Activated B cell treated with CpG ODN at 0.5 μM for 24 hours (primary cell): ENCODE measurements around the gene PPP1R1C. TPM values are rescaled to one million over a fixed set of nuclear protein-coding genes. Genes with fewer than 3 reads are reported as not detected.

Experiments used
- ATAC-seq: fragments of 200-7000 bp; cut with Tn5 transposase; one replicate; pipeline ENCODE4 v1.10.0; 2021; ENCODE audit warnings: low read depth, mild to moderate bottlenecking, moderate library complexity
- CTCF ChIA-PET: fragments of 350-600 bp; sonication (Branson Sonifier 250); formaldehyde crosslinking; loops from one replicate; lab custom pipeline; 2021; ENCODE audit warnings: antibody characterized with exemption; lab: Charles Lee
- POLR2A ChIA-PET: fragments of 350-600 bp; sonication (Branson Sonifier 250); formaldehyde crosslinking; loops from one replicate; lab custom pipeline; 2021; ENCODE audit warnings: antibody characterized with exemption; lab: Charles Lee
- DNase-seq: peaks from one replicate; pipeline ENCODE4 v3.0.0; 2022
- H3K27ac Mint-ChIP-seq: one replicate; pipeline ENCODE4 v1.8.0; 2020; ENCODE audit warnings: mixed read lengths
- H3K27me3 Mint-ChIP-seq: one replicate; pipeline ENCODE4 v1.8.0; 2021; ENCODE audit warnings: mixed read lengths
- H3K36me3 Mint-ChIP-seq: one replicate; pipeline ENCODE4 v1.8.0; 2021; ENCODE audit warnings: low read depth, mixed read lengths
- H3K4me1 Mint-ChIP-seq: one replicate; pipeline ENCODE4 v1.8.0; 2021; ENCODE audit warnings: mixed read lengths
- H3K4me3 Mint-ChIP-seq: one replicate; pipeline ENCODE4 v1.8.0; 2020; ENCODE audit warnings: mild to moderate bottlenecking, mixed read lengths
- H3K9me3 Mint-ChIP-seq: one replicate; pipeline ENCODE4 v1.8.0; 2020; ENCODE audit warnings: mixed read lengths
- intact Hi-C: fragments of 100-400 bp; cut with micrococcal nuclease; formaldehyde crosslinking; loops from one replicate; pipeline ENCODE4 v1.15.1; 2024
- total RNA-seq: library from RNA; stranded (reverse); gene quantifications from 2 replicates; pipeline ENCODE4 v1.2.3, GENCODE V29; 2022
- TF ChIP-seq, protein P1 (sequence below): fragments of 200-600 bp; IDR thresholded peaks from one replicate; pipeline ENCODE4 v1.8.0; 2022; ENCODE audit warnings: antibody characterized with exemption, mild to moderate bottlenecking

PPP1R1C gene
- total RNA-seq, 1 donor from 2014 or later, result not detected

GRCh38 chr2:182047544-182047943 lies 61.9 kb downstream of the PPP1R1C start:
- intact Hi-C loops, result no loop called here
- DNase-seq (no peak), ATAC-seq (no peak)
- TF ChIP-seq, protein P1, sequence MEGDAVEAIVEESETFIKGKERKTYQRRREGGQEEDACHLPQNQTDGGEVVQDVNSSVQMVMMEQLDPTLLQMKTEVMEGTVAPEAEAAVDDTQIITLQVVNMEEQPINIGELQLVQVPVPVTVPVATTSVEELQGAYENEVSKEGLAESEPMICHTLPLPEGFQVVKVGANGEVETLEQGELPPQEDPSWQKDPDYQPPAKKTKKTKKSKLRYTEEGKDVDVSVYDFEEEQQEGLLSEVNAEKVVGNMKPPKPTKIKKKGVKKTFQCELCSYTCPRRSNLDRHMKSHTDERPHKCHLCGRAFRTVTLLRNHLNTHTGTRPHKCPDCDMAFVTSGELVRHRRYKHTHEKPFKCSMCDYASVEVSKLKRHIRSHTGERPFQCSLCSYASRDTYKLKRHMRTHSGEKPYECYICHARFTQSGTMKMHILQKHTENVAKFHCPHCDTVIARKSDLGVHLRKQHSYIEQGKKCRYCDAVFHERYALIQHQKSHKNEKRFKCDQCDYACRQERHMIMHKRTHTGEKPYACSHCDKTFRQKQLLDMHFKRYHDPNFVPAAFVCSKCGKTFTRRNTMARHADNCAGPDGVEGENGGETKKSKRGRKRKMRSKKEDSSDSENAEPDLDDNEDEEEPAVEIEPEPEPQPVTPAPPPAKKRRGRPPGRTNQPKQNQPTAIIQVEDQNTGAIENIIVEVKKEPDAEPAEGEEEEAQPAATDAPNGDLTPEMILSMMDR, result no peak
- Mint-ChIP-seq H3K4me3 (no peak overlapping the region), H3K27me3 (no peaks in the 10 kb centered on the region), H3K4me1 (no peaks in the 10 kb centered on the region), H3K36me3 (no peaks in the 10 kb centered on the region), H3K9me3 (no peaks in the 10 kb centered on the region), H3K27ac (no peak overlapping the region)
- CTCF ChIA-PET, result no interaction called here
- POLR2A ChIA-PET, result no interaction called here

- TF ChIP-seq, protein P1, result no peak
Observed at GRCh38 chr2:182048088-182048487, 62.4 kb downstream of the PPP1R1C start.

GRCh38 chr2:182048621-182049020 lies 63.0 kb downstream of the PPP1R1C start:
- Mint-ChIP-seq H3K4me1 (no peaks in the 10 kb centered on the region), H3K4me3 (no peak overlapping the region), H3K9me3 (no peaks in the 10 kb centered on the region), H3K27me3 (no peaks in the 10 kb centered on the region), H3K27ac (no peak overlapping the region), H3K36me3 (no peaks in the 10 kb centered on the region)
- ChIA-PET CTCF (no interaction called here), POLR2A (no interaction called here)
- ATAC-seq, result no peak
- TF ChIP-seq, protein P1, result no peak
- DNase-seq, result no peak
- intact Hi-C loops, result no loop called here

More at GRCh38 chr2:182048088-182048487, 62.4 kb downstream of the PPP1R1C start:
- Mint-ChIP-seq H3K36me3 (no peaks in the 10 kb centered on the region), H3K9me3 (no peaks in the 10 kb centered on the region), H3K4me1 (no peaks in the 10 kb centered on the region), H3K27me3 (no peaks in the 10 kb centered on the region), H3K4me3 (no peak overlapping the region), H3K27ac (no peak overlapping the region)
- intact Hi-C loops, result no loop called here
- ChIA-PET POLR2A (no interaction called here), CTCF (no interaction called here)
- no peak for ATAC-seq
- no peak for DNase-seq

- no peak overlapping the region for H3K27ac Mint-ChIP-seq
- H3K4me3 Mint-ChIP-seq, result no peak overlapping the region
- no peaks in the 10 kb centered on the region for H3K4me1 Mint-ChIP-seq
- CTCF ChIA-PET, result no interaction called here
- POLR2A ChIA-PET, result no interaction called here
- TF ChIP-seq, protein P1, result no peak
- no peak for DNase-seq
- ATAC-seq, result no peak
- intact Hi-C loops, result no loop called here
- no peaks in the 10 kb centered on the region for H3K36me3 Mint-ChIP-seq
- no peaks in the 10 kb centered on the region for H3K27me3 Mint-ChIP-seq
- H3K9me3 Mint-ChIP-seq, result no peaks in the 10 kb centered on the region
Observed at GRCh38 chr2:182049372-182050148, 63.9 kb downstream of the PPP1R1C start.

- DNase-seq, result no peak
- Mint-ChIP-seq H3K4me3 (no peak overlapping the region), H3K9me3 (no peaks in the 10 kb centered on the region), H3K27ac (no peak overlapping the region), H3K4me1 (no peaks in the 10 kb centered on the region), H3K27me3 (no peaks in the 10 kb centered on the region), H3K36me3 (no peaks in the 10 kb centered on the region)
- ChIA-PET CTCF (no interaction called here), POLR2A (no interaction called here)
- TF ChIP-seq, protein P1, result no peak
- ATAC-seq, result no peak
- intact Hi-C loops, result loop anchor here (1.0 kb wide), 1 partner anchor 8 kb away; no protein-coding TSS in a partner anchor
Observed at GRCh38 chr2:182050333-182051135, 64.9 kb downstream of the PPP1R1C start.
